ENCODE results near the gene SLC25A43.

Gene SLC25A43

DNA sequence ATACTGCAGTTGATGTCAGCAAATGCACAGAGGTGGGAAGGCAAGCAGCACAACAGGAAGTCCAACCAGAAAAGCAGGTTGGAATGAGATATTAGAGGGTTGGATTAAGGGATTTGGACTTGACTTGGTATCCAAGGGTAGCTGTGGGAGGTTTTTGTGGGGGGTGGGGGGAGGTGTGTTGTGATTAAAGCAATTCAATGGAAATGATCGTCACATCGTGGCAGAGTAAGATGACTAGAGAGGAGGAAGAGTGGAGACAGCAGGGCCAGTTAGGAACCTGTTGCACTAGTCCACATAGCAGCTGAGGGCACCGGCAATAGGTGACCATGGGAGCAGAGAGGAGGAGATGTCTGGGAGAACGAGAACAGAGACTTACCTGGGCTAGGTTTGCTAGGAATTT lies 2.4 kb downstream of the SLC25A43 start:
- H3K79me2 ChIP-seq (ENCODE audit: low read length) = no peaks in the 10 kb centered on the region
- H3K9me2 ChIP-seq (replicated peaks; ENCODE audit: insufficient read depth, low read length) = no peaks in the 10 kb centered on the region
- no peak overlapping the region for H3K4me2 ChIP-seq (ENCODE audit: low read depth, low read length)
- no peak overlapping the region for H3K27ac ChIP-seq (ENCODE audit: low read length)
- no peak overlapping the region for H3K4me3 ChIP-seq (ENCODE audit: low read length)
- TF ChIP-seq EZH2 (optimal IDR thresholded peaks at IDR 0.05; ENCODE audit: low read depth, low read length) = no peak
- no peak for TF ChIP-seq EZH2phosphoT487 (IDR thresholded peaks at IDR 0.05; ENCODE audit: low read length)
- TF ChIP-seq, protein P1, sequence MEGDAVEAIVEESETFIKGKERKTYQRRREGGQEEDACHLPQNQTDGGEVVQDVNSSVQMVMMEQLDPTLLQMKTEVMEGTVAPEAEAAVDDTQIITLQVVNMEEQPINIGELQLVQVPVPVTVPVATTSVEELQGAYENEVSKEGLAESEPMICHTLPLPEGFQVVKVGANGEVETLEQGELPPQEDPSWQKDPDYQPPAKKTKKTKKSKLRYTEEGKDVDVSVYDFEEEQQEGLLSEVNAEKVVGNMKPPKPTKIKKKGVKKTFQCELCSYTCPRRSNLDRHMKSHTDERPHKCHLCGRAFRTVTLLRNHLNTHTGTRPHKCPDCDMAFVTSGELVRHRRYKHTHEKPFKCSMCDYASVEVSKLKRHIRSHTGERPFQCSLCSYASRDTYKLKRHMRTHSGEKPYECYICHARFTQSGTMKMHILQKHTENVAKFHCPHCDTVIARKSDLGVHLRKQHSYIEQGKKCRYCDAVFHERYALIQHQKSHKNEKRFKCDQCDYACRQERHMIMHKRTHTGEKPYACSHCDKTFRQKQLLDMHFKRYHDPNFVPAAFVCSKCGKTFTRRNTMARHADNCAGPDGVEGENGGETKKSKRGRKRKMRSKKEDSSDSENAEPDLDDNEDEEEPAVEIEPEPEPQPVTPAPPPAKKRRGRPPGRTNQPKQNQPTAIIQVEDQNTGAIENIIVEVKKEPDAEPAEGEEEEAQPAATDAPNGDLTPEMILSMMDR (IDR thresholded peaks at IDR 0.05; ENCODE audit: low read length) = no peak
- no peaks in the 10 kb centered on the region for H4K20me1 ChIP-seq (ENCODE audit: insufficient read depth, low read length)
- H3K9me3 ChIP-seq (replicated peaks; ENCODE audit: insufficient read depth, low read length) = no peaks in the 10 kb centered on the region
- H3K4me1 ChIP-seq (ENCODE audit: low read length) = no peaks in the 10 kb centered on the region
- DNase-seq = no peak
- no peaks in the 10 kb centered on the region for H3K36me3 ChIP-seq (replicated peaks; ENCODE audit: insufficient read depth, low read length)
- no peaks in the 10 kb centered on the region for H3K27me3 ChIP-seq (replicated peaks; ENCODE audit: insufficient read depth, low read length)
- H3F3A ChIP-seq (ENCODE audit: insufficient read depth, low read length) = no peaks in the 10 kb centered on the region
- no peak overlapping the region for H2AFZ ChIP-seq (ENCODE audit: low read length)
- no peak overlapping the region for H3K9ac ChIP-seq (ENCODE audit: low read length)

DNA sequence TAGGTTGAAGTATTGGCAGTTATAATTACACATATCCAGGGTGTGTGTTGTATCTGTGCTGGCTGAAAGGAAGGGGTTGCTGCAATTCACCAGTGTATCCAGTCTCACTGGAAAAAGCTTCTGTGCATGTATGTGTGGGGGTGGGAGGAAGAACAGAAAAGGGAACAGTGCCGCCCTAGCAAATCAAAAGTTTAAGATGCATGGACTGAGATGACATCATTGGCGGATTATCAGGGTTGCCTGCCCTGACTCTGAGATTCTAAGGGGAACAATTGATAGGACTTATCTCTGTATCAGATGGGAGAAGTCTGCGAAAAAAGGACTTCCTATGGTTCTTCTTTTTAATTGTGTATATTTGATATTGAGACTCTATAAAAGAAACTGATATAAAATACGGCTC lies 3.5 kb downstream of the SLC25A43 start:
- DNase-seq = no peak
- no peak overlapping the region for H3K27ac ChIP-seq (ENCODE audit: low read length)
- H3K4me3 ChIP-seq (ENCODE audit: low read length) = no peak overlapping the region
- H3K27me3 ChIP-seq (replicated peaks; ENCODE audit: insufficient read depth, low read length) = no peaks in the 10 kb centered on the region
- no peaks in the 10 kb centered on the region for H3K4me1 ChIP-seq (ENCODE audit: low read length)
- no peaks in the 10 kb centered on the region for H3K36me3 ChIP-seq (replicated peaks; ENCODE audit: insufficient read depth, low read length)
- H2AFZ ChIP-seq (ENCODE audit: low read length) = no peak overlapping the region
- no peak overlapping the region for H3K9ac ChIP-seq (ENCODE audit: low read length)
- H3K79me2 ChIP-seq (ENCODE audit: low read length) = no peaks in the 10 kb centered on the region
- no peaks in the 10 kb centered on the region for H3K9me3 ChIP-seq (replicated peaks; ENCODE audit: insufficient read depth, low read length)
- H4K20me1 ChIP-seq (ENCODE audit: insufficient read depth, low read length) = no peaks in the 10 kb centered on the region
- H3K9me2 ChIP-seq (replicated peaks; ENCODE audit: insufficient read depth, low read length) = no peaks in the 10 kb centered on the region
- TF ChIP-seq, protein P1 (IDR thresholded peaks at IDR 0.05; ENCODE audit: low read length) = no peak
- TF ChIP-seq EZH2 (optimal IDR thresholded peaks at IDR 0.05; ENCODE audit: low read depth, low read length) (no peak), EZH2phosphoT487 (IDR thresholded peaks at IDR 0.05; ENCODE audit: low read length) (no peak)
- no peak overlapping the region for H3K4me2 ChIP-seq (ENCODE audit: low read depth, low read length)
- no peaks in the 10 kb centered on the region for H3F3A ChIP-seq (ENCODE audit: insufficient read depth, low read length)

DNA sequence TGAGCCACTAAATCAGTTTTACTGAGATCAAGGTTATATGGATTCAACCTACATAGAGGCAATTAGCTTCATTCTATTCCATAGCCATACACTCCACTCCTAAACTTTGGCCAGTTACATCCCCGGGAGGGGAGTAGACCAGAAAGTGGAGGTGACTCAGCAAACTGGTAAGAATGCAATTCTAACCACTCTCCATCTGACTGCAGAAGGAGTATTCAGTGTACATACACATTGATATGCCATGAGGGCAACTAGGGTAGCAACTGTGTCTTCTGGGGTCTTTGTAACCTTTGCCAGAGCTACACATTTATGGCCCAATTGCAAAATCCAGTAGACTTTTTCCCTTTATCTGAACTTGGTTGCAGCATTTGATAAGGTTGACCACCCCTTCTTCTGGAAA lies 7.6 kb downstream of the SLC25A43 start:
- Histone ChIP-seq H3K9ac (ENCODE audit: low read length) (no peak overlapping the region), H3K9me3 (replicated peaks; ENCODE audit: insufficient read depth, low read length) (no peaks in the 10 kb centered on the region), H3F3A (ENCODE audit: insufficient read depth, low read length) (no peaks in the 10 kb centered on the region), H3K27ac (ENCODE audit: low read length) (no peak overlapping the region), H4K20me1 (ENCODE audit: insufficient read depth, low read length) (no peaks in the 10 kb centered on the region), H3K27me3 (replicated peaks; ENCODE audit: insufficient read depth, low read length) (no peaks in the 10 kb centered on the region), H3K4me3 (ENCODE audit: low read length) (no peak overlapping the region), H3K79me2 (ENCODE audit: low read length) (no peaks in the 10 kb centered on the region), H3K4me1 (ENCODE audit: low read length) (no peaks in the 10 kb centered on the region), H3K4me2 (ENCODE audit: low read depth, low read length) (no peak overlapping the region), H3K9me2 (replicated peaks; ENCODE audit: insufficient read depth, low read length) (no peaks in the 10 kb centered on the region), H2AFZ (ENCODE audit: low read length) (no peak overlapping the region), H3K36me3 (replicated peaks; ENCODE audit: insufficient read depth, low read length) (no peaks in the 10 kb centered on the region)
- TF ChIP-seq EZH2phosphoT487 (IDR thresholded peaks at IDR 0.05; ENCODE audit: low read length) (no peak), EZH2 (optimal IDR thresholded peaks at IDR 0.05; ENCODE audit: low read depth, low read length) (no peak)
- TF ChIP-seq, protein P1 (IDR thresholded peaks at IDR 0.05; ENCODE audit: low read length) = no peak
- DNase-seq = no peak

Measured in MM.1S (cell line).